Calu3 (cell line): Measurements from ENCODE around the gene RGS9BP. TPM values are rescaled to one million over a fixed set of nuclear protein-coding genes. Genes with fewer than 3 reads are reported as not detected.

Experiments
- BruUV-seq: library from RNA; stranded (reverse); fragments of 400-500 nt; replicated peaks from 2 replicates; lab custom pipeline; 2021; lab: Mats Ljungman, UMichigan
- CTCF ChIA-PET: fragments of 300-600 bp; sonication (Branson Sonifier 250); formaldehyde crosslinking; loops from one replicate; lab custom pipeline; 2022; ENCODE audit warnings: antibody characterized with exemption; lab: Charles Lee
- DNase-seq: peaks from one replicate; pipeline ENCODE4 v3.0.0; 2022
- H3K27ac Mint-ChIP-seq: one replicate; pipeline ENCODE4 v1.8.0; 2022; ENCODE audit warnings: mixed read lengths; ENCODE audit not compliant: unreplicated experiment
- H3K27me3 Mint-ChIP-seq: one replicate; pipeline ENCODE4 v1.8.0; 2022; ENCODE audit warnings: mixed read lengths; ENCODE audit not compliant: unreplicated experiment
- H3K36me3 Mint-ChIP-seq: one replicate; pipeline ENCODE4 v1.8.0; 2022; ENCODE audit warnings: mild to moderate bottlenecking, moderate library complexity, mixed read lengths; ENCODE audit not compliant: insufficient read depth, unreplicated experiment
- H3K4me1 Mint-ChIP-seq: one replicate; pipeline ENCODE4 v1.8.0; 2022; ENCODE audit warnings: mild to moderate bottlenecking, low read depth, mixed read lengths; ENCODE audit not compliant: unreplicated experiment
- H3K4me3 Mint-ChIP-seq: one replicate; pipeline ENCODE4 v1.8.0; 2022; ENCODE audit warnings: mild to moderate bottlenecking, low read depth, moderate library complexity, mixed read lengths; ENCODE audit not compliant: unreplicated experiment
- H3K9me3 Mint-ChIP-seq: one replicate; pipeline ENCODE4 v1.8.0; 2022; ENCODE audit warnings: low read depth, mixed read lengths; ENCODE audit not compliant: unreplicated experiment
- intact Hi-C: fragments of 100-400 bp; cut with micrococcal nuclease; formaldehyde crosslinking; loops from one replicate; pipeline ENCODE4 v1.10.0; 2022; ENCODE audit not compliant: unreplicated experiment
- total RNA-seq: library from RNA; stranded (reverse); gene quantifications from 2 replicates; pipeline ENCODE4 v1.2.3, GENCODE V29; 2022
- TF ChIP-seq, protein P1 (sequence below): fragments of 200-600 bp; IDR thresholded peaks from one replicate; pipeline ENCODE4 v1.8.0; 2022; ENCODE audit warnings: antibody characterized with exemption; ENCODE audit not compliant: unreplicated experiment

RGS9BP gene
- total RNA-seq, 1 experiment from 2014 or later: 0.28 TPM

DNA sequence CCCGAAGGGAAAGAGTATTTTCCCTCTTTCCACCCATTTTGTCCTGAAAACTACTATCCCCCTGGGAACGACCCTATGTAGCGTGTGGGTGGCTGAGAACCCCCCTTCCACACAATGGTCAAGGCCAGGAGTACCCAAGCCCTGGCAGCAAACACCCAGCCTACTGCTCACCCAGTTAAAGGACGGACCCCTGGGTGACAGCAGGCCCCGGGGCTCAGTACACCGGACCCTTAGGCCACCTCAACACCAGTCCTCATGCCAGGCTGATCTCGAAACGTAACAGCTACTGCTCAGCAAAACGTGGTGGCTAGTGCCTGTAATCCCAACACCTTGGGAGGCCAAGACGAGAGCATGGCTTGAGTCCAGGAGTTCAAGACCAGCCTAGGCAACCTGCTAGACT lies 2.1 kb upstream of the RGS9BP start:
- no peak overlapping the region for H3K27ac Mint-ChIP-seq
- peak overlapping the region; percentile 85 for H3K4me3 Mint-ChIP-seq
- TF ChIP-seq, protein P1, sequence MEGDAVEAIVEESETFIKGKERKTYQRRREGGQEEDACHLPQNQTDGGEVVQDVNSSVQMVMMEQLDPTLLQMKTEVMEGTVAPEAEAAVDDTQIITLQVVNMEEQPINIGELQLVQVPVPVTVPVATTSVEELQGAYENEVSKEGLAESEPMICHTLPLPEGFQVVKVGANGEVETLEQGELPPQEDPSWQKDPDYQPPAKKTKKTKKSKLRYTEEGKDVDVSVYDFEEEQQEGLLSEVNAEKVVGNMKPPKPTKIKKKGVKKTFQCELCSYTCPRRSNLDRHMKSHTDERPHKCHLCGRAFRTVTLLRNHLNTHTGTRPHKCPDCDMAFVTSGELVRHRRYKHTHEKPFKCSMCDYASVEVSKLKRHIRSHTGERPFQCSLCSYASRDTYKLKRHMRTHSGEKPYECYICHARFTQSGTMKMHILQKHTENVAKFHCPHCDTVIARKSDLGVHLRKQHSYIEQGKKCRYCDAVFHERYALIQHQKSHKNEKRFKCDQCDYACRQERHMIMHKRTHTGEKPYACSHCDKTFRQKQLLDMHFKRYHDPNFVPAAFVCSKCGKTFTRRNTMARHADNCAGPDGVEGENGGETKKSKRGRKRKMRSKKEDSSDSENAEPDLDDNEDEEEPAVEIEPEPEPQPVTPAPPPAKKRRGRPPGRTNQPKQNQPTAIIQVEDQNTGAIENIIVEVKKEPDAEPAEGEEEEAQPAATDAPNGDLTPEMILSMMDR: no peak
- H3K4me1 Mint-ChIP-seq: peaks cover 33% of the 10 kb centered on the region
- no peaks in the 10 kb centered on the region for H3K9me3 Mint-ChIP-seq
- intact Hi-C loops: no loop called here
- BruUV-seq: no TSS peak
- H3K36me3 Mint-ChIP-seq: peaks cover 27% of the 10 kb centered on the region
- CTCF ChIA-PET: interaction anchor here (2.0 kb wide), 1 partner anchor 9 kb away, joined by 5 read pairs; no protein-coding TSS in a partner anchor
- peaks cover 25% of the 10 kb centered on the region for H3K27me3 Mint-ChIP-seq
- no peak for DNase-seq

DNA sequence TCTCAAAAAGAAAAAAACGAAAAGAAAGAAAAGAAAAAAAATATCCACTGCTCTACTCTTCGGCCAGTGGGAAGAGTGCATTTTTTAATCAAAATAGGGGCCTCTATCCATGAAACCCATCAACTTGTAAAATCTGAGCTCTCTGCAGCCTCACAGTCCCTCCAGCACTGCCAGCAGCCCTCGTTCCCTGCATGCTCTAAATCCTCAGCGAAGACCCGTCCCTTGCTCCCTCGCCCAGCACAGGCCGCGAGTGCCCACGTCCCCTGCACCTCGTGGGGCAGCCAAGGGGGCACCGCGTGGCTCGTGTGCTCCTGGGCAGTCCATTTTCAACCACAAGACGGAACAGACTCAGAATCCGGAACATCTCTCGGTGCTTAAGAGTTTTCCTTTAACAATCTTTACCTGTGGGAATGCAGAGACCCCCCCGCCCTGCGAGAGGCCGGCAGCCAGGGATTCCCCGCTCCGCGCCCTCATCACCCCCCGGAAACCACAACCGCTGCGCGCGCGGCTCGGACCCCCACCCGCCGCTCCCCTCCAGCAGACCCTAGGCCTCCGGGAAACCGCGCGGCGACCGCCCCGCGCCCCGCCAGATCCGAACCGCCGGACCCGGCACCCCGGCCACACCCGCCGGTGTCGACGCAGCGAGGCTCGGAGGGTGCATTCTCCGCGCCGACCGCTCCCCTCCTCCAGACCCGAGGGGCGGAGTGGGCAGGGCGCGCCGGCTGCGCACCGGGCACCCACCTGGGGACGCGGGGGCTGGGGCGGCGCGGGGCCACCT lies 1.3 kb upstream of the RGS9BP start:
- peak overlapping the region; percentile 85 for H3K4me3 Mint-ChIP-seq
- TF ChIP-seq, protein P1: no peak
- peak overlapping the region; percentile 15 for H3K27ac Mint-ChIP-seq
- H3K27me3 Mint-ChIP-seq: peaks cover 25% of the 10 kb centered on the region
- peaks cover 30% of the 10 kb centered on the region for H3K4me1 Mint-ChIP-seq
- TSS peak; percentile 22 for BruUV-seq
- CTCF ChIA-PET: interaction anchor here (0.6 to 2.0 kb wide), 6 partner anchors 8 to 331 kb away, joined by 3 to 6 read pairs (median 4); partner anchors contain the start of gene NUDT19
- no peaks in the 10 kb centered on the region for H3K9me3 Mint-ChIP-seq
- peaks cover 27% of the 10 kb centered on the region for H3K36me3 Mint-ChIP-seq
- no peak for DNase-seq
- intact Hi-C loops: no loop called here

DNA sequence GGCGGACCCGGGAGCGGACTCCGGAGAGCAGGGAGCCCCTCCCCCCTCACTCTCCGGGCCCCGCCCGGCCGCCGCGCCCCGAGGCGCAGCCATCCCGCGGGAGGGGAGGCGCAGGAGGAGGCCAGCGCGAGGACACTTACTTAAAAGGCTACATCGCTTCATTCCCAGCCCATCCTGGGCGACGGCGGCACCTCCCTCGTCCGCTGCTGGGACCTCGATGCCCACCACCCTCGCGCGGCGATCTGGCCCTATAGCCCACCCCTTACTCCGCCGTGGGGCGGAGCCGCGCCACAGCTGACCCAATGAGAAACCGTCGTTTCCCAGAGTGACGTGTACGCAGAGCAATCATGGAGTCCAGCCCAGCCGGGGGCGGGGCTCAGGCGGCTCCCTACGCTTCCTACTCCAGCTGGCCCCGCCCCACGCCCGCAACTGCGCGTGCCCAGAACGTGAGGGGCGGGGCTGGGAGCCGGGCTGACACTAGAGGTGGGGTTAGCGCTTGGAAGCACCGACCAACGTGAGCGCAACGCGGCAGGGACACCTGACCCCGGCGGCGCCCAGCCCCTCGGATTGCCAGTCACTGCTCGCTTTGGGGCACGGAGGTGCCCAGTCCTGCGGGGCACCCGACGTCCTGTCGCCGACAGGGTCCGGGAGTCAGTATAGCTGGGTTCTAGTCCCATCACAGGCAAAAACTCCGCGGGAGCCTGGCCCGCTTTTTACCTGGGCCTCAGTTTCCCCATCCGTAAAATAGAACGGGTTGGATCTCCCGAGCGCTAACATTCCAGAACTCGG lies 523 bp upstream of the RGS9BP start, which contains the start of gene ANKRD27:
Gene ANKRD27, minus strand, starts transcription at position 250 of the 789 bp plus-strand sequence. CDS start 16,165 bp downstream, outside the sequence.
- intact Hi-C loops: no loop called here
- H3K4me3 Mint-ChIP-seq: peak within 1 kb of the TSS; percentile 85
- H3K9me3 Mint-ChIP-seq: no peaks in the 10 kb centered on the region
- TF ChIP-seq, protein P1: no peak
- no TSS peak for BruUV-seq
- CTCF ChIA-PET: interaction anchor here (0.6 to 2.0 kb wide), 3 partner anchors 17 to 300 kb away, joined by 3 to 6 read pairs (median 4); partner anchors contain the start of gene NUDT19
- H3K36me3 Mint-ChIP-seq: peaks cover 27% of the 10 kb centered on the region
- DNase-seq: peak; percentile 99
- H3K27ac Mint-ChIP-seq: peak within 1 kb of the TSS; percentile 79
- peaks cover 22% of the 10 kb centered on the region for H3K4me1 Mint-ChIP-seq
- H3K27me3 Mint-ChIP-seq: peaks cover 25% of the 10 kb centered on the region

DNA sequence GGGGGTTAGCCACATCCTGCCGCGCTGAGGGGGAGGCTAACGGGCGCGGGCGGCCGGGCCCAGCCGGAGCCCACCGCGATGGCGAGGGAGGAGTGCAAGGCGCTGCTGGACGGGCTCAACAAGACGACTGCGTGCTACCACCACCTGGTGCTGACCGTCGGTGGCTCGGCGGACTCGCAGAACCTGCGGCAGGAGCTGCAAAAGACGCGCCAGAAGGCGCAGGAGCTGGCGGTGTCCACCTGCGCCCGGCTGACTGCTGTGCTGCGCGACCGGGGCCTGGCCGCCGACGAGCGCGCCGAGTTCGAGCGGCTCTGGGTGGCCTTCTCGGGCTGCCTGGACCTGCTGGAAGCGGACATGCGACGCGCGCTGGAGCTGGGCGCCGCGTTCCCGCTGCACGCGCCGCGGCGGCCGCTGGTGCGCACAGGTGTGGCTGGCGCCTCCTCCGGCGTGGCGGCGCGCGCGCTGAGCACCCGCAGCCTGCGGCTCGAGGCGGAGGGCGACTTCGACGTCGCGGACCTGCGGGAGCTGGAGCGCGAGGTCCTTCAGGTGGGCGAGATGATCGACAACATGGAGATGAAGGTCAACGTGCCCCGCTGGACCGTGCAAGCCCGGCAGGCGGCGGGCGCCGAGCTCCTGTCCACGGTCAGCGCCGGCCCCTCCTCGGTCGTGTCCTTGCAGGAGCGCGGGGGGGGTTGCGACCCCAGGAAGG lies 692 bp downstream of the RGS9BP start:
- H3K4me3 Mint-ChIP-seq: peak overlapping the region; percentile 85

More for the DNA sequence above, 692 bp downstream of the RGS9BP start:
- intact Hi-C loops: no loop called here
- peaks cover 19% of the 10 kb centered on the region for H3K4me1 Mint-ChIP-seq
- peaks cover 27% of the 10 kb centered on the region for H3K36me3 Mint-ChIP-seq
- BruUV-seq: no TSS peak
- DNase-seq: peak; percentile 47
- peaks cover 25% of the 10 kb centered on the region for H3K27me3 Mint-ChIP-seq
- CTCF ChIA-PET: interaction anchor here (0.6 to 2.0 kb wide), 2 partner anchors 15 to 24 kb away, joined by 6 read pairs; partner anchors contain the start of gene NUDT19
- H3K27ac Mint-ChIP-seq: no peak overlapping the region
- H3K9me3 Mint-ChIP-seq: no peaks in the 10 kb centered on the region
- TF ChIP-seq, protein P1: no peak
